Lower leg skin (tissue), 3 donors: Measurements from ENCODE around the gene GLT1D1.

Source experiments
- POLR2A ChIP-seq, 2 donors: fragments of 450-650 bp; IDR thresholded peaks; one replicate each; pipeline ENCODE4 v1.6.1; 2016 to 2017; ENCODE audit warnings: antibody characterized with exemption in 2 of 2, mild to moderate bottlenecking in 1 of 2, moderate library complexity in 1 of 2
- TF ChIP-seq, protein P1 (sequence below), 3 donors: fragments of 450-650 bp; IDR thresholded peaks; one replicate each; pipeline ENCODE4 v1.5.1; 2016; ENCODE audit warnings: antibody characterized with exemption in 3 of 3, mild to moderate bottlenecking in 3 of 3, moderate library complexity in 2 of 3

DNA sequence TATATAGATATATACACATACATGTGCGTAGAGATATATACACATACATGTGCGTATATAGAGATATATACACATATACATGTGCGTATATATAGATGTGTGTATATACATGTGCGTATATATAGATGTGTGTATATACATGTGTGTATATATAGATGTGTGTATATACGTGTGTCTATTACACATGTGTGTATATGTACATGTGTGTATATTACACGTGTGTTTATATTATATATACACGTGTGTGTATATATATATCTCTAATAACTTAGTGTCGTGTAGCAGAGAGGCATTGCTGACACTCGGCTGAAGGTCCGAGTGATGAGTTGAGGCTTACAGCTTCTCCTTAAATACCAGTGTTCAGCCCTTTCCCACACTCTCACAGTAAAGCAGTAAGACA is 133.7 kb downstream of the GLT1D1 start:
- TF ChIP-seq, protein P1, sequence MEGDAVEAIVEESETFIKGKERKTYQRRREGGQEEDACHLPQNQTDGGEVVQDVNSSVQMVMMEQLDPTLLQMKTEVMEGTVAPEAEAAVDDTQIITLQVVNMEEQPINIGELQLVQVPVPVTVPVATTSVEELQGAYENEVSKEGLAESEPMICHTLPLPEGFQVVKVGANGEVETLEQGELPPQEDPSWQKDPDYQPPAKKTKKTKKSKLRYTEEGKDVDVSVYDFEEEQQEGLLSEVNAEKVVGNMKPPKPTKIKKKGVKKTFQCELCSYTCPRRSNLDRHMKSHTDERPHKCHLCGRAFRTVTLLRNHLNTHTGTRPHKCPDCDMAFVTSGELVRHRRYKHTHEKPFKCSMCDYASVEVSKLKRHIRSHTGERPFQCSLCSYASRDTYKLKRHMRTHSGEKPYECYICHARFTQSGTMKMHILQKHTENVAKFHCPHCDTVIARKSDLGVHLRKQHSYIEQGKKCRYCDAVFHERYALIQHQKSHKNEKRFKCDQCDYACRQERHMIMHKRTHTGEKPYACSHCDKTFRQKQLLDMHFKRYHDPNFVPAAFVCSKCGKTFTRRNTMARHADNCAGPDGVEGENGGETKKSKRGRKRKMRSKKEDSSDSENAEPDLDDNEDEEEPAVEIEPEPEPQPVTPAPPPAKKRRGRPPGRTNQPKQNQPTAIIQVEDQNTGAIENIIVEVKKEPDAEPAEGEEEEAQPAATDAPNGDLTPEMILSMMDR (IDR thresholded peaks at IDR 0.05): no peak
- no peak for TF ChIP-seq POLR2A (IDR thresholded peaks at IDR 0.05)
